H1 (cell line): Measurements from ENCODE around the gene BORCS6.

Experiments
- ASH2L ChIP-seq: fragments of 200-600, 300-600 bp; sonication (generic); IDR thresholded peaks from one replicate; pipeline ENCODE4 v1.7.1; 2017; ENCODE audit warnings: low read length
- KDM1A ChIP-seq: fragments of 200-600, 300-600 bp; sonication (generic); IDR thresholded peaks from 2 replicates; pipeline ENCODE4 v1.7.1; 2016; ENCODE audit warnings: mild to moderate bottlenecking, low read length, borderline replicate concordance
- POLR2AphosphoS5 ChIP-seq: IDR thresholded peaks from 2 replicates; pipeline ENCODE4 v1.6.1; 2011; ENCODE audit warnings: low read depth, low read length
- RFX5 ChIP-seq: IDR thresholded peaks from 2 replicates; pipeline ENCODE4 v1.6.1; 2011; ENCODE audit warnings: low read depth, low read length, improper control_type of control experiment, borderline replicate concordance
- SP1 ChIP-seq: IDR thresholded peaks from 2 replicates; pipeline ENCODE4 v1.6.1; 2011; ENCODE audit warnings: low read depth, low read length
- TF ChIP-seq, protein P1 (sequence below): IDR thresholded peaks from 2 replicates; pipeline ENCODE4 v1.6.1; 2012; ENCODE audit warnings: inconsistent platforms
- TF ChIP-seq, protein P2 (sequence below): IDR thresholded peaks from 2 replicates; pipeline ENCODE4 v1.6.1; 2012; ENCODE audit warnings: low read length, inconsistent platforms
- TF ChIP-seq, protein P3 (sequence below), 3 experiments: IDR thresholded peaks; 1 replicate in 2 of 3; 2 replicates in 1 of 3; pipeline versions ENCODE4 v1.5.1 to v1.6.1; 2011; ENCODE audit warnings: low read length in 3 of 3, mild to moderate bottlenecking in 3 of 3, inconsistent platforms in 2 of 3, low read depth in 1 of 3, moderate library complexity in 1 of 3; ENCODE audit not compliant: insufficient read depth in 1 of 3; ENCODE audit errors: control extremely low read depth in 1 of 3

DNA sequence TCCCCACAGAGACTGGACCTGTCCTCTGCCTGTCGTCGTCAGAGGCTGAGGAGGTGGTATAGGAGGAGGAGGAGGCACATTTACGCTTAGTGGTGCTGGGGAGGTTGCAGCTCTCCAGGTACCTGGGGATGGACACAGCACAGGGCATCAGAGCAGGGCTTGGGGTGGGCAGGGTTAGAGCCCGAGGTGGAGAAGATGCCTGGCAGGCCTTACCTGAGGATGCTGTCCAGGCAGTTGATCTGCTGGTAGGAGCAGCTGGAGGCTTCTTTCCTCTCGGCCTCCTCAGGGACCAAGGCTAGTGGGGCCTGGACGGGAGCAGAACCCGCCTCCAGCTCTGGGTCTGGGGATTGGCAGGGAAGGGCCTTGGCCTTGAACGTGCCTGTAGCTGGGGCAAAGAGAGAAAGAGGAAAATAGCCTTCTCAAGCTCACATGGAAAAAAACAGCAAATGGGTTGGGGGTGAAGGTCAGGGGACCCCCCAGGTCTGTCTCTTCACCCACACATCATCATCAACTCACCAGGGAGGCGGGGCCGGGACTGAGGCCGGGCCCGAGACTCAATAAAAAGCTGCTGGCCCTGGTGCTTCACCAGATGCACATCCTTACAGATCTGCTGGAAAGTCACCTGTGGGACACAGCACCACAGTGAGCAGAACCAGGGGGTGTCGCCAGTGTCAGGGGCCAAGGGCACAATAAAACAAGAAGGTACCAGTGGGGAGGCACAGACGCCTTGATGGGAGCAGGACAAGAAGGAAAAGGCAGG, 43.4 kb downstream of the BORCS6 start:
- no peak for TF ChIP-seq KDM1A
- TF ChIP-seq, protein P1, sequence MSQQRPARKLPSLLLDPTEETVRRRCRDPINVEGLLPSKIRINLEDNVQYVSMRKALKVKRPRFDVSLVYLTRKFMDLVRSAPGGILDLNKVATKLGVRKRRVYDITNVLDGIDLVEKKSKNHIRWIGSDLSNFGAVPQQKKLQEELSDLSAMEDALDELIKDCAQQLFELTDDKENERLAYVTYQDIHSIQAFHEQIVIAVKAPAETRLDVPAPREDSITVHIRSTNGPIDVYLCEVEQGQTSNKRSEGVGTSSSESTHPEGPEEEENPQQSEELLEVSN, result no peak
- TF ChIP-seq, protein P2, sequence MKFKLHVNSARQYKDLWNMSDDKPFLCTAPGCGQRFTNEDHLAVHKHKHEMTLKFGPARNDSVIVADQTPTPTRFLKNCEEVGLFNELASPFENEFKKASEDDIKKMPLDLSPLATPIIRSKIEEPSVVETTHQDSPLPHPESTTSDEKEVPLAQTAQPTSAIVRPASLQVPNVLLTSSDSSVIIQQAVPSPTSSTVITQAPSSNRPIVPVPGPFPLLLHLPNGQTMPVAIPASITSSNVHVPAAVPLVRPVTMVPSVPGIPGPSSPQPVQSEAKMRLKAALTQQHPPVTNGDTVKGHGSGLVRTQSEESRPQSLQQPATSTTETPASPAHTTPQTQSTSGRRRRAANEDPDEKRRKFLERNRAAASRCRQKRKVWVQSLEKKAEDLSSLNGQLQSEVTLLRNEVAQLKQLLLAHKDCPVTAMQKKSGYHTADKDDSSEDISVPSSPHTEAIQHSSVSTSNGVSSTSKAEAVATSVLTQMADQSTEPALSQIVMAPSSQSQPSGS, result no peak
- no peak for TF ChIP-seq RFX5
- TF ChIP-seq, protein P3, sequence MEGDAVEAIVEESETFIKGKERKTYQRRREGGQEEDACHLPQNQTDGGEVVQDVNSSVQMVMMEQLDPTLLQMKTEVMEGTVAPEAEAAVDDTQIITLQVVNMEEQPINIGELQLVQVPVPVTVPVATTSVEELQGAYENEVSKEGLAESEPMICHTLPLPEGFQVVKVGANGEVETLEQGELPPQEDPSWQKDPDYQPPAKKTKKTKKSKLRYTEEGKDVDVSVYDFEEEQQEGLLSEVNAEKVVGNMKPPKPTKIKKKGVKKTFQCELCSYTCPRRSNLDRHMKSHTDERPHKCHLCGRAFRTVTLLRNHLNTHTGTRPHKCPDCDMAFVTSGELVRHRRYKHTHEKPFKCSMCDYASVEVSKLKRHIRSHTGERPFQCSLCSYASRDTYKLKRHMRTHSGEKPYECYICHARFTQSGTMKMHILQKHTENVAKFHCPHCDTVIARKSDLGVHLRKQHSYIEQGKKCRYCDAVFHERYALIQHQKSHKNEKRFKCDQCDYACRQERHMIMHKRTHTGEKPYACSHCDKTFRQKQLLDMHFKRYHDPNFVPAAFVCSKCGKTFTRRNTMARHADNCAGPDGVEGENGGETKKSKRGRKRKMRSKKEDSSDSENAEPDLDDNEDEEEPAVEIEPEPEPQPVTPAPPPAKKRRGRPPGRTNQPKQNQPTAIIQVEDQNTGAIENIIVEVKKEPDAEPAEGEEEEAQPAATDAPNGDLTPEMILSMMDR (IDR thresholded peaks at IDR 0.05; ENCODE audit: control extremely low read depth in 1 of 3, insufficient read depth in 1 of 3, low read depth in 1 of 3, low read length in 3 of 3), result no peak
- no peak for TF ChIP-seq SP1
- TF ChIP-seq POLR2AphosphoS5, result no peak
- TF ChIP-seq ASH2L, result no peak
